ENCODE measurements around the gene DENND4C. TPM values are rescaled to one million over a fixed set of nuclear protein-coding genes. Genes with fewer than 3 reads are reported as not detected.

DENND4C gene
- total RNA-seq, 1 experiment from 2014 or later = 22.6 TPM

GRCh38 chr9:19408693-19409400 lies 178.4 kb downstream of the DENND4C start, which contains the start of gene ACER2 (continued):
- TF ChIP-seq ZBTB43 (CRISPR knock-in tag; IDR thresholded peaks at IDR 0.05) (no peak), MLX (CRISPR knock-in tag; IDR thresholded peaks at IDR 0.05) (no peak), FOXJ3 (CRISPR knock-in tag; IDR thresholded peaks at IDR 0.05; ENCODE audit: borderline replicate concordance) (no peak), USF1 (CRISPR knock-in tag; IDR thresholded peaks at IDR 0.05) (peak; percentile 41; the same call in 1 of the 2 replicates), NFATC4 (CRISPR knock-in tag; IDR thresholded peaks at IDR 0.05) (no peak), ZNF138 (CRISPR knock-in tag; conservative IDR thresholded peaks at IDR 0.05) (peak; percentile 56; the same call in 1 of the 2 replicates), PREB (CRISPR knock-in tag; IDR thresholded peaks at IDR 0.05; ENCODE audit: borderline replicate concordance) (no peak), ZNF232 (CRISPR knock-in tag; IDR thresholded peaks at IDR 0.05) (no peak)

GRCh38 chr9:19409401-19410194 lies 179.1 kb downstream of the DENND4C start:
- ATAC-seq = peak; percentile 42
- Mint-ChIP-seq H3K36me3 (peaks cover 7% of the 10 kb centered on the region; the same call in 1 of the 2 replicates), H3K27me3 (ENCODE audit: low read depth) (peaks cover 17% of the 10 kb centered on the region), H3K9me3 (no peaks in the 10 kb centered on the region), H3K4me1 (peaks cover 26% of the 10 kb centered on the region), H3K27ac (peak overlapping the region; percentile 97), H3K4me3 (peak overlapping the region; percentile 98)
- TF ChIP-seq PRDM15 (CRISPR knock-in tag; IDR thresholded peaks at IDR 0.05) = peak; percentile 7; the same call in 1 of the 2 replicates
- no peak for TF ChIP-seq ZNF121 (CRISPR knock-in tag; IDR thresholded peaks at IDR 0.05)
- ChIA-PET POLR2A (interaction anchor here (0.8 to 1.3 kb wide), 5 partner anchors 30 to 180 kb away, joined by 3 to 6 read pairs (median 3); partner anchors contain the start of genes DENND4C and RPS6), CTCF (interaction anchor here (1.8 to 3.8 kb wide), 2 partner anchors 48 to 55 kb away, joined by 7 to 19 read pairs; no protein-coding TSS in a partner anchor)
- DNase-seq (ENCODE audit: low spot score) = peak; percentile 46

- no peak for ATAC-seq
- no peak overlapping the region for H3K27ac Mint-ChIP-seq
- peak overlapping the region; percentile 98 for H3K4me3 Mint-ChIP-seq
- DNase-seq (ENCODE audit: low spot score) = no peak
- ChIA-PET POLR2A (no interaction called here), CTCF (interaction anchor here (3.8 kb wide), 1 partner anchor 55 kb away, joined by 19 read pairs; no protein-coding TSS in a partner anchor)
- peaks cover 17% of the 10 kb centered on the region for H3K27me3 Mint-ChIP-seq (ENCODE audit: low read depth)
- peaks cover 7% of the 10 kb centered on the region; the same call in 1 of the 2 replicates for H3K36me3 Mint-ChIP-seq
- peaks cover 29% of the 10 kb centered on the region for H3K4me1 Mint-ChIP-seq
- no peaks in the 10 kb centered on the region for H3K9me3 Mint-ChIP-seq
- TF ChIP-seq NR2C2 (CRISPR knock-in tag; IDR thresholded peaks at IDR 0.05) (no peak), KAT7 (CRISPR knock-in tag; IDR thresholded peaks at IDR 0.05; ENCODE audit: borderline replicate concordance) (no peak), CBFB (CRISPR knock-in tag; IDR thresholded peaks at IDR 0.05; ENCODE audit: low read depth) (no peak), NFYB (CRISPR knock-in tag; conservative IDR thresholded peaks at IDR 0.05; ENCODE audit: low read depth) (no peak), OVOL2 (CRISPR knock-in tag; IDR thresholded peaks at IDR 0.05; ENCODE audit: borderline replicate concordance) (no peak), RELA (CRISPR knock-in tag; IDR thresholded peaks at IDR 0.05; ENCODE audit: borderline replicate concordance) (no peak), ZSCAN18 (CRISPR knock-in tag; IDR thresholded peaks at IDR 0.05) (no peak), ELF4 (CRISPR knock-in tag; IDR thresholded peaks at IDR 0.05; ENCODE audit: low read depth) (no peak), HMGXB4 (CRISPR knock-in tag; IDR thresholded peaks at IDR 0.05) (no peak), TEAD4 (CRISPR knock-in tag; IDR thresholded peaks at IDR 0.05) (no peak), NFATC4 (CRISPR knock-in tag; IDR thresholded peaks at IDR 0.05) (no peak)
Observed at GRCh38 chr9:19410195-19410503, 179.7 kb downstream of the DENND4C start.

Measured in WTC11 (cell line).